Measurements from ENCODE around the gene DUSP21.
"Not testable (repeated sequence)": the region's sequence is repeated elsewhere in the genome, so short reads cannot be mapped to it uniquely, and the experiment has no call there.

Gene DUSP21

DNA sequence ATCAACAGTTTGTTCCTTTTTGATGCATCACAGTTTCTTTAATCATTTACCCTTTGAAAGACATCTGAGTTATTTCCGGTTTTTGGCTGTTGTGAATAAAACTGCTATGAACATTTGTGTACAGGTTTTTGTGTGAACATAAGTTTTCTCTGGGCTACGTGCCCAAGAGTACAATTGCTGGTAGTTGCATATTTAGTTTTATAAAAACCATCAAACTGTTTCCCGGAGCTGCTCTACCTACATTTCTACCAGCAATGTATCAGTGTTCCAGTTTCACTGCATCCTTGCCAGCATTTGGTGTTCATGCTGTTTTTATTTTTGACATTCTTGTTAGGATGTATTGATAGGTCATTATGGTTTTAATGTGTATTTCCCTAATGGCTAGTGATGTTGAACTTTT lies 46.4 kb downstream of the DUSP21 start:
- no peak for DNase-seq (ENCODE audit: low spot score)
- TF ChIP-seq, protein P1, sequence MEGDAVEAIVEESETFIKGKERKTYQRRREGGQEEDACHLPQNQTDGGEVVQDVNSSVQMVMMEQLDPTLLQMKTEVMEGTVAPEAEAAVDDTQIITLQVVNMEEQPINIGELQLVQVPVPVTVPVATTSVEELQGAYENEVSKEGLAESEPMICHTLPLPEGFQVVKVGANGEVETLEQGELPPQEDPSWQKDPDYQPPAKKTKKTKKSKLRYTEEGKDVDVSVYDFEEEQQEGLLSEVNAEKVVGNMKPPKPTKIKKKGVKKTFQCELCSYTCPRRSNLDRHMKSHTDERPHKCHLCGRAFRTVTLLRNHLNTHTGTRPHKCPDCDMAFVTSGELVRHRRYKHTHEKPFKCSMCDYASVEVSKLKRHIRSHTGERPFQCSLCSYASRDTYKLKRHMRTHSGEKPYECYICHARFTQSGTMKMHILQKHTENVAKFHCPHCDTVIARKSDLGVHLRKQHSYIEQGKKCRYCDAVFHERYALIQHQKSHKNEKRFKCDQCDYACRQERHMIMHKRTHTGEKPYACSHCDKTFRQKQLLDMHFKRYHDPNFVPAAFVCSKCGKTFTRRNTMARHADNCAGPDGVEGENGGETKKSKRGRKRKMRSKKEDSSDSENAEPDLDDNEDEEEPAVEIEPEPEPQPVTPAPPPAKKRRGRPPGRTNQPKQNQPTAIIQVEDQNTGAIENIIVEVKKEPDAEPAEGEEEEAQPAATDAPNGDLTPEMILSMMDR (IDR thresholded peaks at IDR 0.05; ENCODE audit: extremely low read depth, insufficient read depth, missing control alignments), result no peak
- in situ Hi-C loops (cut with MboI; ENCODE audit: low pct_unique_long_range_greater_than_20kb, low sequenced_read_pairs, unreplicated experiment), result no loop called here

DNA sequence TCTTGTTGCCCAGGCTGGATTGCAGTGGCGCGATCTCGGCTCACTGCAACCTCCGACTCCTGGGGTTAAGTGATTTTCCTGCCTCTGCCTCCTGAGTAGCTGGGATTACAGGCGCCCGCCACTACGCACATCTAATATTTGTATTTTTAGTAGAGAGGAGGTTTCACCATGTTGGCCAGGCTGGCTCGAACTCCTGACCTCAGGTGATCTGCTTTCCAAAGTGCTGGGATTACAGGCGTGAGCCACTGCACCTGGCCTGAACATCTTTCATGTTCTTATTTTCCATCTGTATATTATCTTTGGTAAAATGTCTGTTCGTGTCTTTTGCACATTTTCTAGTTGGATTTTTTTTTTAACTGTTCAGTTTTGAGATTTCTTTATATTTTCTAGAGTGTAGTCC lies 46.9 kb downstream of the DUSP21 start:
- in situ Hi-C loops (cut with MboI; ENCODE audit: low pct_unique_long_range_greater_than_20kb, low sequenced_read_pairs, unreplicated experiment); DNase-seq (ENCODE audit: low spot score): not testable (repeated sequence)

DNA sequence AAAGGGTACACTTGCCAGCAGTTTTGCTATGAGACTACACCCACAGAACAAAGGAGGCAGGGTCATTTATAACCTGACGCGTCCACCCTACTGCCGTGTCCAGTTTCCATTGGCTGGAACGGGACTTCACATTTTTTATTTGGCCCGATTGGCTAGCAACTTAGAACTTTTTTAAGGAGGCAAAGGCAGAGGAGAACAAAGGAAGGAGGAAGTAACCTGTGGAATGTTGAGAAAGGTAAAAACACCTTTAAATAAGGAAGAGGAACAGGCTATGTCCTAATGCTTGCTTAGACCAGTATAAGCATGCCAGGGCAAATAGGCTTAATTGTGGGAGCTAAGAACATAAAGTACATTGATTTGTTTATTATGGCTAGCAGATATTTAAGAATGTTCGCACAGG lies 47.8 kb downstream of the DUSP21 start:
- TF ChIP-seq, protein P1 (IDR thresholded peaks at IDR 0.05; ENCODE audit: extremely low read depth, insufficient read depth, missing control alignments), result no peak
- in situ Hi-C loops (cut with MboI; ENCODE audit: low pct_unique_long_range_greater_than_20kb, low sequenced_read_pairs, unreplicated experiment), result no loop called here
- DNase-seq (ENCODE audit: low spot score), result no peak

Measured in GM13977 (cell line).